ENCODE data around the gene SKOR2. TPM values are rescaled to one million over a fixed set of nuclear protein-coding genes. Genes with fewer than 3 reads are reported as not detected.

The SKOR2 gene
- total RNA-seq, 2 experiments from 2014 or later = not detected

DNA sequence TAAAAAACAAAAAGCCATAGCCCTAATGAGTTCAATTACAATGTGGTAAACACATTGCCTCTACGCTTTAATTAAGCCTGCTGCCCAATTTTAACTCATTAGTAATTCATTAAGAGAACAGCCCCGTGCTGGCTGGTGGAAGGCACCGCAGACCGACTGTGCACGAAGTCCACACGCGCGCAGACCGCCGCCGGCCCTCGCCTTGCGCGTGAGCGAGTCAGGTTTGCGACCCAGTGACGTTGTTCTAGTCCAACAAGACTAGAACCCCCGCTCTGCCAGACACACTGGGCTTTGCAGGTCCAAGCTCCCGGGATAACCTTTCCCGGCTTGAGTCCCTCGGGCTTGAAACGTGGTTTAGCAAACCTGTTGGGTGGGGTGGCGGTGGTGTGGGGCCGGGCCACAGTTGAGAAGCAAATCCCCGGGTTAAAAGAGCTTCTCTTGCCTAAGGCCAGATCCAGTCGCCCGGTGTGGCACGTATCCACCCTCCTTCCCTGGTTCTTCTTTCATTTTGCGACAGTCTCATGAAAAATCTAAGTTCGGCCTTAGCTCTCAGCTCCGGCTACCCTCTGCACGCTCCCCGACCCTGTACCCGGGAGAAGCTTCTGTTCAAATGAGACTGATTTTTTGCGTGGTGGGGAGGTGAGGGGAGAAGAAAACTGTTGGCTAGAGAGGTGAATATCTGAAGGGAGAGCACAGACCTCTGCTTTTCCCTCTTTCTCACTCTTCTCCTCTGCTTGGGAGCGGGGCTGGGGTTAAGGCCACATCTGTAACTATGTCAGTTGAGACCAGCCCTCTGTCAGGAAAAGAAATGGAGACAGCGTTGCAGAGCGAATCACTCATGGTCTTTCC, 11.1 kb upstream of the SKOR2 start:
- CTCF ChIA-PET = no interaction called here
- H3K27me3 ChIP-seq (ENCODE audit: control insufficient read depth in 1 of 2, insufficient read depth in 2 of 2, low read length in 2 of 2) = peaks cover 60 to 78% of the 10 kb centered on the region in 2 experiments
- POLR2A ChIA-PET = no interaction called here
- H3K9me3 Mint-ChIP-seq = no peaks in the 10 kb centered on the region
- ATAC-seq (ENCODE audit: poor library complexity) (no peak), DNase-seq (no peak)
- H3K4me3 ChIP-seq (ENCODE audit: low read length) = no peak overlapping the region
- H3K4me1 ChIP-seq (ENCODE audit: insufficient read depth, low read length) = peaks cover 4% of the 10 kb centered on the region
- H3K36me3 Mint-ChIP-seq (ENCODE audit: low read depth) = no peaks in the 10 kb centered on the region
- intact Hi-C loops (cut with DNase I, micrococcal nuclease) = no loop called here
- H3K27me3 Mint-ChIP-seq = peaks cover 89% of the 10 kb centered on the region
- no peak overlapping the region for H3K4me3 Mint-ChIP-seq
- peaks cover 0 to 43% of the 10 kb centered on the region in 2 experiments for H3K9me3 ChIP-seq (ENCODE audit: control insufficient read depth in 1 of 2, insufficient read depth in 1 of 2, low read length in 2 of 2)
- H3K36me3 ChIP-seq (ENCODE audit: insufficient read depth, low read length) = no peaks in the 10 kb centered on the region
- peaks cover 8% of the 10 kb centered on the region for H3K4me1 Mint-ChIP-seq (ENCODE audit: low read depth)
- no peak overlapping the region for H3K27ac ChIP-seq (ENCODE audit: low read depth in 1 of 2, low read length in 2 of 2)
- H3K27ac Mint-ChIP-seq = no peak overlapping the region
- TF ChIP-seq, protein P1, sequence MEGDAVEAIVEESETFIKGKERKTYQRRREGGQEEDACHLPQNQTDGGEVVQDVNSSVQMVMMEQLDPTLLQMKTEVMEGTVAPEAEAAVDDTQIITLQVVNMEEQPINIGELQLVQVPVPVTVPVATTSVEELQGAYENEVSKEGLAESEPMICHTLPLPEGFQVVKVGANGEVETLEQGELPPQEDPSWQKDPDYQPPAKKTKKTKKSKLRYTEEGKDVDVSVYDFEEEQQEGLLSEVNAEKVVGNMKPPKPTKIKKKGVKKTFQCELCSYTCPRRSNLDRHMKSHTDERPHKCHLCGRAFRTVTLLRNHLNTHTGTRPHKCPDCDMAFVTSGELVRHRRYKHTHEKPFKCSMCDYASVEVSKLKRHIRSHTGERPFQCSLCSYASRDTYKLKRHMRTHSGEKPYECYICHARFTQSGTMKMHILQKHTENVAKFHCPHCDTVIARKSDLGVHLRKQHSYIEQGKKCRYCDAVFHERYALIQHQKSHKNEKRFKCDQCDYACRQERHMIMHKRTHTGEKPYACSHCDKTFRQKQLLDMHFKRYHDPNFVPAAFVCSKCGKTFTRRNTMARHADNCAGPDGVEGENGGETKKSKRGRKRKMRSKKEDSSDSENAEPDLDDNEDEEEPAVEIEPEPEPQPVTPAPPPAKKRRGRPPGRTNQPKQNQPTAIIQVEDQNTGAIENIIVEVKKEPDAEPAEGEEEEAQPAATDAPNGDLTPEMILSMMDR (IDR thresholded peaks at IDR 0.05) = no peak

DNA sequence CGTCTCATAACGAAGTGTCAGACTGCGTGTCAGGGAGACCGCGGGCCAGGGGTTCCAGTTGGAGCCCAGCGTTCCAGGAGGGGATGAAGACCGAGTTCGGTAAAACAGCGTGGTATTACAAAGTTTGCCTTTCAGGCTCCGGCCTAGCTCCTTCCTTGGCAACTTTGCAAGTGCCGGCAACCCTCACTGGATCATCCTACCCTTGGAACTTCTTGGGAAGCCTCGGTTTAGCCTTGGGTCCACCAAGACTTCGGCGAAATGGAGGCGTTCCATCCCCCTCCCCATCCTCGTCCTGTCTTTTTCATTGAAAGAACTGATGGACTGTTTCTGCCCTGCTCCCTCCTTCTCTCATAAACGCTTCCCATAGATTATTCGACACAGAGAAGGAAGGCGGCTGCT, 10.4 kb upstream of the SKOR2 start:
- Histone ChIP-seq H3K4me1 (ENCODE audit: insufficient read depth, low read length) (peaks cover 4% of the 10 kb centered on the region), H3K4me3 (ENCODE audit: low read length) (no peak overlapping the region), H3K27ac (ENCODE audit: low read depth in 1 of 2, low read length in 2 of 2) (no peak overlapping the region), H3K27me3 (ENCODE audit: control insufficient read depth in 1 of 2, insufficient read depth in 2 of 2, low read length in 2 of 2) (peaks cover 60 to 75% of the 10 kb centered on the region in 2 experiments), H3K9me3 (ENCODE audit: control insufficient read depth in 1 of 2, insufficient read depth in 1 of 2, low read length in 2 of 2) (peaks cover 0 to 43% of the 10 kb centered on the region in 2 experiments), H3K36me3 (ENCODE audit: insufficient read depth, low read length) (no peaks in the 10 kb centered on the region)
- TF ChIP-seq, protein P1 (IDR thresholded peaks at IDR 0.05) = no peak
- intact Hi-C loops (cut with DNase I, micrococcal nuclease) = no loop called here
- Mint-ChIP-seq H3K9me3 (no peaks in the 10 kb centered on the region), H3K4me1 (ENCODE audit: low read depth) (peaks cover 8% of the 10 kb centered on the region), H3K27me3 (peaks cover 89% of the 10 kb centered on the region), H3K4me3 (no peak overlapping the region), H3K27ac (no peak overlapping the region), H3K36me3 (ENCODE audit: low read depth) (no peaks in the 10 kb centered on the region)
- no peak for DNase-seq
- POLR2A ChIA-PET = no interaction called here
- CTCF ChIA-PET = no interaction called here
- no peak for ATAC-seq (ENCODE audit: poor library complexity)

DNA sequence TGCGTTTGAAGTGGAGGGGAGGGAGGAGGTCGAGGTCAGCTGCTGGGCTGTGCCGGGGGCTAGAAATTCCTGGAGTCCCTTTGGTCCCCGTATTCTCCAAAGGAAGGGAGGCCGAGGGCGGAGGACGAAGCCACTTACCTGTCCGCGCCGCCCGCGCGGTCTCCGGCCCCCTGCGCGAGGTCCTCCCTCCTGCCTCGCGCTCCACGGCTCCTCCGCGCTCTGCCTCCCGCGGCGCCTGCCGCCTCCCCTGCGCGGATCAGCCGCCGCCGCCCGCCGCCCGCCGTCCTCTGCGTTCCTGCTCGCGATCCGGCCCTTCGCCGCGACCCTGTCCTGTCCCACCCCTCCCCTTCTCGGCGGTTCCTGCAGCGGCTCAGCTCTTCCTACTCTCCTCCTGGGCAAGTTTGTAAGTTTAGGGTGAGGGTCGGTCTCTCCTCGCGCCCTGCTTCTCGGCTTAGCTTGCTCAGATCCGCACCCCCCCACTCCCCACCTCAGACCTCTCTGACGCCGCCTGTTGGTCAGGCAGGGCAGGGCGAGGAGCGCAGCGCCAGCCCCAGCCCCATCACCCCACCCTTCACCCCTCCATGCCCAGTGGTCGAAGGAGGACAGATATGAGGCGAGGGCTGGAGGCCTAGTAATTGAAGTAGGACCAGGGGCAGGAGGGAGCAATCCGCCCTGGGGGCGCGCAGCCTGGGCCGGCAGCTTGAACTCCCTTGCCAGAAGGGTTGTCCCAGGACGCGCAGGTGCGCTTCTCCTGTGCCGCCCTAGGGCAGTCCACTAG, 9.7 kb upstream of the SKOR2 start:
- CTCF ChIA-PET = no interaction called here
- H3K27ac ChIP-seq (ENCODE audit: low read depth in 1 of 2, low read length in 2 of 2) = no peak overlapping the region

More for the DNA sequence above, 9.7 kb upstream of the SKOR2 start:
- Histone ChIP-seq H3K27me3 (ENCODE audit: control insufficient read depth in 1 of 2, insufficient read depth in 2 of 2, low read length in 2 of 2) (peaks cover 66 to 75% of the 10 kb centered on the region in 2 experiments), H3K4me3 (ENCODE audit: low read length) (no peak overlapping the region), H3K36me3 (ENCODE audit: insufficient read depth, low read length) (no peaks in the 10 kb centered on the region), H3K9me3 (ENCODE audit: control insufficient read depth in 1 of 2, insufficient read depth in 1 of 2, low read length in 2 of 2) (peaks cover 0 to 43% of the 10 kb centered on the region in 2 experiments), H3K4me1 (ENCODE audit: insufficient read depth, low read length) (peaks cover 4% of the 10 kb centered on the region)
- peaks cover 89% of the 10 kb centered on the region for H3K27me3 Mint-ChIP-seq
- no peaks in the 10 kb centered on the region for H3K36me3 Mint-ChIP-seq (ENCODE audit: low read depth)
- DNase-seq (no peak), ATAC-seq (ENCODE audit: poor library complexity) (no peak)
- H3K4me1 Mint-ChIP-seq (ENCODE audit: low read depth) = peaks cover 8% of the 10 kb centered on the region
- H3K27ac Mint-ChIP-seq = no peak overlapping the region
- H3K9me3 Mint-ChIP-seq = no peaks in the 10 kb centered on the region
- intact Hi-C loops (cut with DNase I, micrococcal nuclease) = no loop called here
- no peak overlapping the region for H3K4me3 Mint-ChIP-seq
- TF ChIP-seq, protein P1 (IDR thresholded peaks at IDR 0.05) = no peak
- POLR2A ChIA-PET = no interaction called here

Data from CD4-positive, alpha-beta T cell (primary cell).